GM18505 (cell line): Measurements from ENCODE around the gene SIDT1.

Experiments used
- ATAC-seq: cut with Tn5 transposase; IDR thresholded peaks from one replicate; pipeline ENCODE4 v1.9.1; 2021; ENCODE audit not compliant: unreplicated experiment
- POLR2A ChIP-seq: IDR thresholded peaks from 4 replicates; pipeline ENCODE4 v1.6.1; 2011; ENCODE audit warnings: borderline replicate concordance; ENCODE audit not compliant: insufficient read depth, insufficient read length; ENCODE audit errors: extremely low read depth

Gene SIDT1

DNA sequence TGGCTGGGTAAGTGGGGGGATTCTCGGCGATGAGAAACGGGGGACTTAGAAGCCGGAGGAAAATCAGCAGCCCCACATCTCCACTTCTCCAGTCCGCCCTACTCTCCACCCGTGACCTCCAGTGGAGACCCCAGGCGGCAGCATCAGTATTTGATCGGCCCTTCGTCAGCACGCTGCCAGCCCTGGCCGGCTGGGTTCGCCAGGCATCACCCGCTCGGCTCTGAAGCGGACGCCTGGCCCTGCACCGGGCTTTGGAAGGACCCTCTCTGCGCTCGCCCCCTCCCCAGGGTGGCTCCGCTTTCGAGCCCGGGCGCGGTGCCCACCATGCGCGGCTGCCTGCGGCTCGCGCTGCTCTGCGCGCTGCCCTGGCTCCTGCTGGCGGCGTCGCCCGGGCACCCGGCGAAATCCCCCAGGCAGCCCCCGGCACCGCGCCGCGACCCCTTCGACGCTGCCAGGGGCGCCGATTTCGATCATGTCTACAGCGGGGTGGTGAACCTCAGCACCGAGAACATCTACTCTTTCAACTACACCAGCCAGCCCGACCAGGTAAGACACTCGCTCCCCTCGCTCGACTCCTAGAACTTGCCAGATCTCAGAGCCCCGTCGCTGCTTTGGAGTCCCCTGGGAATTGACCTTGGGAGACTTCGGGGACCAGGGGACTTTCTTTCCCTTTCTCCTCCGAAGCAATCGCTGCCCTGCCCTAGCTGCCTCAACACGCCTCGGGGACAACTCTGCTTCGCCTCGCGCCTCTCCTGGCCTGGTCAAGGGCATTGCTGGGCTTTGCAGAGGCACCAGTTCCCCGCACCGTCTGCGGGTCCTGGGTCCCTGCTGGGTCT is 561 bp downstream of the SIDT1 start:
- ATAC-seq = peak; percentile 48
- TF ChIP-seq POLR2A = no peak

DNA sequence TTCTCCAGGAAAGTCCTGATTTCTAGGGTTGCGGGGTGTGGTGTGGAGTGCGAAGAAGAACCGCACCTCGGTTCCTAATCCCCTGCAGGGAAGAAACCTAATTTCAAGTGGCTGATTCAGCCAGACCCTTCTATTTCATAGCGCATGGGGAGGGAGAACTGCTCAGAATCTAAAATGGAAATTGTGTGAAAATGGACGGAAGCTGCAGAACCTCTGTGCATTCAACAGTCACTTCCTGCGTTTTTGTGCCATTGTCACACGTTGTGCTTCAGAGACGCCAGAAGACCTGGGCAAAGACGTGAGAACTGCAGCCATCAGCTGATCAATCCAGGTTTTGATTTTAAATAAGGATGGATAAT is 1.2 kb downstream of the SIDT1 start:
- ATAC-seq = peak; percentile 19
- peak; percentile 47 for TF ChIP-seq POLR2A

DNA sequence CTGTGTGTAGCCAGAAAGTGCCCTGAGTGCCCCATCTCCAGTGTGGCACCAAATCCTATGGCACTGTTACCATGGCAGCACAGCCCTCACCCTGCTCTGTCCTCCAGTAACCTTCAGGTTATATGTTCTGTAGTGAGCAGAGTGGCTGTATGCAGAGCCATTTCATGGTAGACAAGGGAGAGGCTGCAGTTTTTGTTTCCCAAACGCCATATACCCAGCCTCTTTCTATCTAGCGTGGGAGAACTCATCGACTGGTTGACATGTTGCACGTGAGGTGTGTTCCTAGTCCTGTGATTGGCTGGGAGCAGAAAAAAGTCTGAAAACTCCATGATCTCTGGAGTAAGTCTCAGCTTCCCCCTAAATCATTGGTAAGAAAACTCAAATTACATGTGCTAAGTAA is 2.0 kb downstream of the SIDT1 start:
- no peak for ATAC-seq
- TF ChIP-seq POLR2A = no peak

DNA sequence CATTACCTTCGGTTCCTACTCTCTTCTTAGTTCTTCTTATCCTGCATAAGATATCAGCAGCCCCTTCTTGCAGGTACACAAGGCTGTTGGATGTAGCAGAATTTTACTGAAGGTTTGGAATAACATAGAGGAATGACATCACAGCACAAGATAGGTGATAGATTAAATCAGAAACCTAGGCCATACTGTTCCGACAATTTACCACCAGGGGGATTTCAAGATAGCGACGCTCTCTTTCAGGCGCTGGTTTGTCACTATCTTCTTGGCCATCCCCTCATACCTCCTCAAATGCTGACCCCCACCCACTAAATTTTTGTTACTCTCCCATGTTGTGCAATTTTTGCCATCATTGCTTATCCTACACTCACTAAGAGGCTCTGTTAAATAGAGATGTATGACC is 3.5 kb downstream of the SIDT1 start:
- no peak for ATAC-seq

DNA sequence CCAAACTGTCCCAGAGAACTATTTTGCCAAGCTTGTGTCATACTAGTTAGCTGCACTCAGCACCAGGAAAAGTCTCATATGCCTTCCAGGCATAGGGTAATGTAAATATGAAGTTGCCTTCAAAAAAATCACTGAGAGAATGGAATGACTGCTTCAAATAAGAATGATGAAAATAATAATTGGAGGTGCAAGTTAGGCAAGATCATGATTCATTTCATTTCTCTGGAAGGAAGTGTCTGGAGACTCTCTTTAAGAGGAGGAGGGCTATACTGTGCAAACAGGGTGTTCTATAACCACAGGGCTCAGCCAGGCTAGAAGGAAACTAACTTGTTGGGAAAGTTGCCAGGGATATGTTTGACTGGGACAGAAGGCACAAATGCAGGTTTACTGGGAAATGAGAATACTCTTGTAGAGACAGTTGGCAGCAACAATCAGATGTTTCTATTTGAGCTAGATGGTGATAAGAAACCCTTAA is 4.3 kb downstream of the SIDT1 start:
- no peak for TF ChIP-seq POLR2A
- no peak for ATAC-seq

More for the DNA sequence above, 3.5 kb downstream of the SIDT1 start:
- TF ChIP-seq POLR2A = no peak

DNA sequence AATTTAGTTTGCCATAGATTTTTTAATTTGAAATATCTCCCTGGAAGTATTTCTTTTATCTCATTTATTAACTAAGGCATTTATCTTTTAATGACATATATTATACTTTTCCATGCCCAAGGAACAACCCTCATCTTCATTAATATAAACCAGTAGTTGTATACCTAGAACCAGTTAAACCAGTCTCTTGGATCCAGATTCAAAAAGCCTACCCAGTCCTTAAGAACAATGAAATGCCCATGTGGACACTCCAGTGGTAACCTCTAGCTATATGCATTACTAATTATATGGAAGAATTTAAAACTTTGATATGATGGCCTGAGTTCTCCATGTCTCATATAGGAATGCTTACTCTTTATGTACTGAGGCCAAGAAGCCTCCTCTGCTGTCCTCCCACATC is 4.8 kb downstream of the SIDT1 start:
- no peak for TF ChIP-seq POLR2A
- ATAC-seq = no peak

DNA sequence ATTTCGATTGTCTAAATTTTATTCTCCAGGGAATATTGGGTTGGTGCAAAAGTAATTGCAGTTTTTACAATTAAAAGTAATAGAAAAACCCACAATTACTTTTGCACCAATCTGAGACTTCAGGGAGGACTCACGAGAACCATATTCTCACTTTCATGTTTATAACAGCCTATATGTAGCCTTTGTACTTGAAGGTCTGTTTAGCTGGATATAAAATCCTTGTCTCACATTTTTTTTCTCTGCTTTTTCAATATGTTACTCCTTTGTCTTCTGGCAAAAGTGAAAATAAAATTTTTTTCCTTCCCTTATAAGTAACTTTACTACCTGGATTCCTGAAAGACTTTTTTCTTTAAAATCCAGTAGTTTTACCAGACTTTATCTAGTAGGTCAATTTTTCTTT is 9.2 kb downstream of the SIDT1 start:
- no peak for ATAC-seq
- TF ChIP-seq POLR2A = no peak

DNA sequence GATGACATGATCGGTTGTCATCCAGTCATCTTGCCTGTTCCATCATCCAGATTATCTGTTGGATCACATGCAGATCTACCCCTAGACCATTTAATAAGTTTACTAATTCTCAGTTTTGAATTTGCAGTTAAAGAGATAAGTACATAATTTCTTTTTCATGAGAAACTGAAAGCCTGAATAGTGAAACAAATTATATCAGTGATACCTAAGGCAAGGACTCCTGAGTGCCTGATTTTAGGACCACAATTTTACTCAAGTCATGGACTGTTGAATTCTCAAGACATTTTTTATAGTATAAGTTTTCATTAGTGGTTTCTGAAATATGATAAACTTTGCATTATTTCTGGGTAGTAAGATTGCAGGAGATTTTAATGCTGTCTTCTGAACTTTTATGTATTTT is 13.2 kb downstream of the SIDT1 start:
- no peak for ATAC-seq
- TF ChIP-seq POLR2A = no peak

DNA sequence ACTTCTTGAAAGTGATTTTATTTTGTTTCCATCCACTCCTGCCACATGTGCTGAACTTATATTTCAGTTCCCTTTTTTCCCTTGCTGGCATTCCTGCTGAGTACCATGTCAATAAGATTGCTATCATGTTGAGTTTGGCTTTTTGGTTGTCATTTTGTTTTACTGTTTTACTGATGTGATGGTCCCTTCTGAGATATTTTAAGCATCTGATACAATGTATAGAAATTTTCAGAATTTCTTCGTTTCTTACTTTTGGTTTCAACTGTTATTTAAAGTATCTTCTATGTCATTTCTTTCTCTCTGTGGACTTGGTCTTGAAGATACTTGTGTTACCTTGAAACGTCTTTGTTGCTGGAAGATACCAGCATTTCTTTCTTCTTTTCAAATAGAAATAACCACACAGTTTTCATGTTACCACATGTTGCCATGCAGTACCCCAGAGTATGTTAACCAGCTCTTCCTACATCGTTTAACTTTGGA is 14.1 kb downstream of the SIDT1 start:
- no peak for TF ChIP-seq POLR2A
- ATAC-seq = peak; percentile 89

DNA sequence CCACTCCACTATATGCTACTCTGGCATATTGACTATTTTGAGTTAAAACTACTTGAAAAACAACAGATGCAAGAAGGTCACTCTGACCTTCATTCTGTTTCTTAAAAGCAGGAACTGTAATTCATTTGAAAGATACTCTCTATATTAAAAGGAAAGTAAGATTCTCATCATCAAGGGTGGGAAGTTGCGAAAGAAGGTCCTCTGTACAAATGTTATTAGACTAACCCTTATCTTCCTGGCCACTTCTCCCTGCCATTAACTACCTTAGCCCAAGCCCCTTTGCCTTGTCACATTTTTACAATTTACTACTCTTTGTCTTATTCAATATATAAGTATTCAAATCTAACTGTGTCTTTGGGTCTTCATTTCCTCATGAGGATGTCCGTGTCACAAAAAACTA is 16.1 kb downstream of the SIDT1 start:
- no peak for ATAC-seq
- no peak for TF ChIP-seq POLR2A

DNA sequence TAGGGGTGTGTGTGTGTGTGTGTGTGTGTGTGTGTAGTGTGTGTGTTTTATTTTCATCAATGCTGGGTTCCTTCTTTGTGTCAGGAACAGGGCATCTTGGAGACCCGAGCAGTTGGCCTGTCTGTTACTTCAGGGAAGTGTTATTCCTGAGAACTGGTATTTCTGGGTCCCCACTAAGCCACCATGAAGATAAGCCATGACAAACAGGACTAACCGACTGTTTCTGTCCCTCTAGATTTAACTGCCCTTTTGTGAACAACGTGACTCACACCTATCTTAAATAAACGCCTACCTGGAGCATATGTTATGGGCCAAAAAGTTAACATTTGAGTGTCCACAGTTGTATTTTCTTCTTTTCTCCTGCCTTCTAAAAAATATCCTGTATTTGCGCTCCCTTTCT is 19.5 kb downstream of the SIDT1 start:
- no peak for TF ChIP-seq POLR2A
- no peak for ATAC-seq

DNA sequence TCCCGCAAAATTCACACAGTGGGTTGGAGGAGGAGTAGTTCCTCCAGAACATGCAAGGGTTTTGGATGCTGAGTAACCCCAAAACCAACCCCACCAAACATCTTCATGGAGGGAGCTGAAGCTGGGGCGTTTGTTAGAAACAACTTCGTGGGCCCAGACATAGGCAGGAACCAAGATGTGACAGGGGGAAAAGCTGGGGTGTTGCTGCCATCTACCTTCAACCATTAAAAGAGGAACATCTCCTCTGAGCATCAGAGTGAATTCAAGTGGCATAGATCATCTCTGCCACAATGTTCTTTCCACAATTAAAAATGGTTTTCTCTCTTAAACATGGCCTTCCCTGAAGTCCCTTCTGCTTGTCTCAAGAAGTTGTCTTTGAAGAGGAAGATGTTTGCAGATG is 20.5 kb downstream of the SIDT1 start:
- ATAC-seq = peak; percentile 65
- no peak for TF ChIP-seq POLR2A

DNA sequence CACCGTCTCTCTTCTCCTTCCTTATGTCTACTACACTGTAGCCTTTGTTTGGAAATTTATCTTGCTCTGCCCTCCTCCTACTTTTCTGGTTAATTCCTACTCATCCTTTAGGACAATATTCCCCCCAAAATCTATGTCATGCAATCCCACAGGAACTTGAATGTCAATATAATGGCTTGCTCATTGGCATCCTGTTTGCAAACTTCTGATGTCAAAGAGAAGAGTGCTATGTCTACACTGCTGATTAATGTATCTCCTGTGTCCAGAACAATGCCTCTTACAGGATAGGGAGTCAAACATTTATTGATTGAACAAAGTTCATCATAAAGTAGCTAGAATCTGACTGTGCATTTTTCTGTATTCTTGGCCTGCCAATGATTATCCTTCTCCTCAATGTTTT is 22.8 kb downstream of the SIDT1 start:
- TF ChIP-seq POLR2A = no peak
- no peak for ATAC-seq

DNA sequence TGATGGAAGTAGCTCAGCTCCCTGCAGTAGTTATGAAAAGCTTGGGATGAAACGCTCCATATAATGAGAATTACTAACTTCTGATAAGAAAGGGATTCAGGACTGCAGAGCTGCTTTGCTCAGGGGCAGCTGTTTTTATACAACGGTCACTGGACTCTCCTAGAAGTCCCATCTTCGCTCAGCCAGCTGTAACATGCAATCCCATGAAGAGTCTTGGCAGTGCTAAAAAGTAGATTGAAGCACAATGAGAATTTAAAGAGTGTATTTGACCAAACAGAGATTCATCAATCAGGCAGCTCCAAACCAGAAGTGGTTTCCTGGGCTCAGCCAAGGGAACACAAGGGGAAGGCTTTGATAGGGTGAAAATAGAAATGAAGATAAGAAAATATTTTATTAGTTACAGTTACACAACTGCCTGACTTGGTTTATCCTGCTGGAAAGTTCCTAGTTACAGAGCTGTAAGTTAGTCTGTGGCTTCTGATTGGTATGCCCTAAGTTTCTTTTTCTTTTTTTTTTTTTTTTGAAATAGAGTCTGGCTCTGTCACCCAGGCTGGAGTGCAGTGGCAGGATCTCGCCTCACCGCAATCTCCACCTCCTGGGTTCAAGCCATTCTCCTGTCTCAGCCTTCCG is 24.1 kb downstream of the SIDT1 start:
- TF ChIP-seq POLR2A = no peak
- ATAC-seq = no peak

DNA sequence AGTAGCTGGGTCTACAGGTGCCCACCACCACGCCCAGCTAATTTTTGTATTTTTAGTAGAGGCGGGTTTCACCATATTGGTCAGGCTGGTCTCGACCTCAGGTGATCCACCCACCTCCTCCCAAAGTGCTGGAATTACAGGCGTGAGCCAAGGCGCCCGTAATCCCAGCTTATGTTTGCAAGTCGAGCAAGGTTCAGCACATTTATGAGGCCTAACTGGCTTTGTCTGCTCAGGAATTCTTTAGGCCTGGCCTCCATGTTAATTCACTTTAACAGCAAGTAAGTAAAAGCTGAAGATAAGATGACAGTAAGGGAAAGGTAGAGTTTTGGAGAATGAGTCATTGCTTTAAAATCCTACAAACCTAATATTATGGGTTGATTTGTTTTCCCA is 24.6 kb downstream of the SIDT1 start:
- TF ChIP-seq POLR2A = no peak
- no peak for ATAC-seq

DNA sequence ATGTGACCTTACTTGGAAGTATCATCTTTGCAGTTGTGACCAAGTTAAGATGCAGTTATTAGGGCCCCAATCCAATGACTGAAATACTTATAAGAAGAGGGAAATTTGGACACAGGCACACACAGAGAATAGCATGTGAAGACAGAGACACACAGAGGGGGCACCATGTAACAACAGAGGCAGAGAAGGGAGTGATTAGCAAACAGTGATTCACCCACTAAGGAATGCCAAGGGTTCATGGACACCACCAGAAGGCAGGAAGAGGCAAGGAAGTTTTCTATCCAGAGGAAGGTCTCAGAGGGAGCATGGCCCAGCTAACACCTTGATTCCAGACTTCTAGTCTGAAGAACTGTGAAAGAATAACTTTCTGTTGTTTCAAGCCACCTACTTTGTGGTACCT is 25.0 kb downstream of the SIDT1 start:
- no peak for ATAC-seq
- no peak for TF ChIP-seq POLR2A
